OCI-LY3 (cell line): Measurements from ENCODE around the gene CADM2.

Experiments used
- H2AFZ ChIP-seq: fragments of 200-600, 300-600 bp; shearing (Covaris generic); 2 replicates; pipeline ENCODE4 v1.6.0; 2014; ENCODE audit warnings: antibody characterized with exemption, low read depth, low read length
- H3K27ac ChIP-seq: fragments of 200-600, 300-600 bp; sonication (generic); 2 replicates; pipeline ENCODE4 v1.5.1; 2014; ENCODE audit warnings: mild to moderate bottlenecking, low read length, moderate library complexity, mixed read lengths
- H3K27me3 ChIP-seq: fragments of 200-600, 300-600 bp; sonication (generic); 2 replicates; pipeline ENCODE4 v1.6.1; 2014; ENCODE audit warnings: low read depth, low read length, mixed read lengths
- H3K36me3 ChIP-seq: fragments of 200-600, 300-600 bp; sonication (generic); replicated peaks from 2 replicates; pipeline ENCODE3; 2014; ENCODE audit warnings: low read depth, low read length, mixed read lengths
- H3K4me1 ChIP-seq: fragments of 300-600, 200-600 bp; sonication (generic); 2 replicates; pipeline ENCODE4 v1.6.1; 2014; ENCODE audit warnings: low read length, mixed read lengths
- H3K4me2 ChIP-seq: fragments of 200-600, 300-600 bp; sonication (generic); 2 replicates; pipeline ENCODE4 v1.6.1; 2014; ENCODE audit warnings: low read length, mixed read lengths
- H3K4me3 ChIP-seq: fragments of 300-600, 200-600 bp; sonication (generic); 2 replicates; pipeline ENCODE4 v1.5.1; 2014; ENCODE audit warnings: antibody characterized with exemption, mild to moderate bottlenecking, low read length, moderate library complexity
- H3K79me2 ChIP-seq: fragments of 300-600, 200-600 bp; shearing (Covaris generic); 2 replicates; pipeline ENCODE4 v1.6.1; 2014; ENCODE audit warnings: mild to moderate bottlenecking, low read length, mixed read lengths
- H3K9ac ChIP-seq: fragments of 300-600, 200-600 bp; shearing (Covaris generic); 2 replicates; pipeline ENCODE4 v1.6.0; 2014; ENCODE audit warnings: mild to moderate bottlenecking, low read length, moderate library complexity
- H3K9me3 ChIP-seq: fragments of 200-600, 300-600 bp; shearing (Covaris generic); 2 replicates; pipeline ENCODE4 v1.6.1; 2014; ENCODE audit warnings: low read length, mixed read lengths; ENCODE audit not compliant: insufficient read depth
- H4K20me1 ChIP-seq: fragments of 200-600, 300-600 bp; sonication (generic); 2 replicates; pipeline ENCODE4 v1.6.1; 2016; ENCODE audit warnings: low read length, mixed read lengths; ENCODE audit not compliant: insufficient read depth
- EZH2phosphoT487 ChIP-seq: fragments of 200-600 bp; shearing (Covaris generic); IDR thresholded peaks from 2 replicates; pipeline ENCODE4 v1.6.1; 2018; ENCODE audit warnings: antibody characterized with exemption, mixed run types, low read depth
- TF ChIP-seq, protein P1 (sequence below): fragments of 200-600, 300-600 bp; sonication (generic); IDR thresholded peaks from 2 replicates; pipeline ENCODE4 v1.5.1; 2014; ENCODE audit warnings: antibody characterized with exemption, low read length, low read depth

The CADM2 gene

DNA sequence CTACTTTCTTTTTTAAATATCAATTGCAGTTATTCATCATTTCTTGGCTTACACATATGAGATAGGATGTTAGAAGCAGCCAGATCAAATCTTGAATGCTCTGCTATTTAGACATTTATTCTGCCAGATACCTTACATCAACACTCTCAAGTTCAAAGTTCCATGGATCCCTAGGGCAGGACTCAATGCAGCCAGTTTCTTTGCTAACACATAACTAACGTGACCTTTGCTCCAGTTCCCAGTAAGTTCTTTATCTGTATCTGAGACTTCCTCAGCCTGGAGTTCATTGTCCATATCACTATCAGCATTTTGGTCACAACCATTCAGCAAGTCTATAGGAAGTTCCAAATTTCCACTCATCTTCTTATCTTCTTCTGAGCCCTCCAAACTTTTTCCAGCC, 1092.3 kb downstream of the CADM2 start:
- no peaks in the 10 kb centered on the region for H3K36me3 ChIP-seq
- H3K4me3 ChIP-seq = no peak overlapping the region
- H3K27ac ChIP-seq = no peak overlapping the region
- H3K4me2 ChIP-seq = no peak overlapping the region
- H3K9me3 ChIP-seq = no peaks in the 10 kb centered on the region
- H4K20me1 ChIP-seq = no peaks in the 10 kb centered on the region
- H2AFZ ChIP-seq = no peak overlapping the region
- H3K9ac ChIP-seq = no peak overlapping the region
- H3K79me2 ChIP-seq = no peaks in the 10 kb centered on the region
- 0 out of 2 replicates have a peak, but pooled peaks cover 4% of the 10 kb centered on the region for H3K4me1 ChIP-seq
- no peak for TF ChIP-seq EZH2phosphoT487
- TF ChIP-seq, protein P1, sequence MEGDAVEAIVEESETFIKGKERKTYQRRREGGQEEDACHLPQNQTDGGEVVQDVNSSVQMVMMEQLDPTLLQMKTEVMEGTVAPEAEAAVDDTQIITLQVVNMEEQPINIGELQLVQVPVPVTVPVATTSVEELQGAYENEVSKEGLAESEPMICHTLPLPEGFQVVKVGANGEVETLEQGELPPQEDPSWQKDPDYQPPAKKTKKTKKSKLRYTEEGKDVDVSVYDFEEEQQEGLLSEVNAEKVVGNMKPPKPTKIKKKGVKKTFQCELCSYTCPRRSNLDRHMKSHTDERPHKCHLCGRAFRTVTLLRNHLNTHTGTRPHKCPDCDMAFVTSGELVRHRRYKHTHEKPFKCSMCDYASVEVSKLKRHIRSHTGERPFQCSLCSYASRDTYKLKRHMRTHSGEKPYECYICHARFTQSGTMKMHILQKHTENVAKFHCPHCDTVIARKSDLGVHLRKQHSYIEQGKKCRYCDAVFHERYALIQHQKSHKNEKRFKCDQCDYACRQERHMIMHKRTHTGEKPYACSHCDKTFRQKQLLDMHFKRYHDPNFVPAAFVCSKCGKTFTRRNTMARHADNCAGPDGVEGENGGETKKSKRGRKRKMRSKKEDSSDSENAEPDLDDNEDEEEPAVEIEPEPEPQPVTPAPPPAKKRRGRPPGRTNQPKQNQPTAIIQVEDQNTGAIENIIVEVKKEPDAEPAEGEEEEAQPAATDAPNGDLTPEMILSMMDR = no peak
- H3K27me3 ChIP-seq = no peaks in the 10 kb centered on the region

GRCh38 chr3:86056032-86056431, 1097.2 kb downstream of the CADM2 start:
- H3K27me3 ChIP-seq = no peaks in the 10 kb centered on the region
- no peak overlapping the region for H3K4me3 ChIP-seq
- H3K36me3 ChIP-seq = no peaks in the 10 kb centered on the region
- H3K4me2 ChIP-seq = no peak overlapping the region
- H3K9me3 ChIP-seq = no peaks in the 10 kb centered on the region
- no peak overlapping the region for H3K9ac ChIP-seq
- no peaks in the 10 kb centered on the region for H4K20me1 ChIP-seq
- no peak overlapping the region for H3K27ac ChIP-seq
- 0 out of 2 replicates have a peak, but pooled peaks cover 4% of the 10 kb centered on the region for H3K4me1 ChIP-seq
- no peaks in the 10 kb centered on the region for H3K79me2 ChIP-seq
- no peak for TF ChIP-seq EZH2phosphoT487
- TF ChIP-seq, protein P1 = no peak
- peak overlapping the region; percentile 34; the same call in 1 of the 2 replicates for H2AFZ ChIP-seq

DNA sequence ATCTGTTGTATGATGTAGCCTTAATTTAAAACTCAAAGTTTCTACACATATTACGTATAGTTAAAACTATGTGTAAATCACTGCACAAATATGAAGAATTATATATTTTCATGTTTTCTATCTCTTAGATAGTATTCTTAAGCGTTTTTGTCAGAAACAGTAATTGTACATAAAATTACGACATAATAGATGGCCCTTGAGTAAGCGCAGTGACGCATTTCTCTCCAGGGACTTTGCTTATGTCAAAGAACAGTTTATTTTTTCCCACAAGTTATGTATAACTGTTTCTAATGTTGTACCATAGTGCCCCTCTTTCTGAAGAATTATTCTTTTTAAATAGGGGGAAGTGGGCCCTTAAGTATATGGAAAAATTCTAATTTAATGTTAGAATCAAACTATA, 1098.2 kb downstream of the CADM2 start:
- H3K4me1 ChIP-seq = 0 out of 2 replicates have a peak, but pooled peaks cover 4% of the 10 kb centered on the region
- no peaks in the 10 kb centered on the region for H4K20me1 ChIP-seq
- no peak overlapping the region for H3K27ac ChIP-seq
- H3K4me2 ChIP-seq = no peak overlapping the region
- H3K4me3 ChIP-seq = no peak overlapping the region
- H3K9ac ChIP-seq = no peak overlapping the region
- no peaks in the 10 kb centered on the region for H3K27me3 ChIP-seq
- no peaks in the 10 kb centered on the region for H3K79me2 ChIP-seq
- no peaks in the 10 kb centered on the region for H3K9me3 ChIP-seq
- no peak overlapping the region for H2AFZ ChIP-seq
- TF ChIP-seq, protein P1 = no peak
- TF ChIP-seq EZH2phosphoT487 = no peak
- H3K36me3 ChIP-seq = no peaks in the 10 kb centered on the region

DNA sequence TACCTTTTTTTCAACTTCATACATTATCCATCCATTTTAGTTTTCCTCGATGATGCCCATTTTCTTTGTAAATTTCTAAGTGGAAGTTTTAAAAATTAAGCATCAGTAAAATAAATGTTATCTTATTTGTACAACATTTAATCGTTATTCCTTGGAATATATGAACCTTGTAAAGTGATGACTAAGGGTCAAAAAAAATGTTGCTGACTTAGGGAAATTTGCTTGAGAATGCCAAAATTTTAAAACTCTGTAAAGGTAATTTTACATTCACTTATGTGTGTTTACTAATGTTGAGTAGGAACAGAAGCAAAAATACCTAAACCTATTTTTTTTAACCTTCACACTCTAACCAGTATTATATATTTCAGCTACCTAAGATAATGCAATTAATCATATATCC, 1115.0 kb downstream of the CADM2 start:
- Histone ChIP-seq H2AFZ (no peak overlapping the region), H3K9ac (no peak overlapping the region), H3K79me2 (no peaks in the 10 kb centered on the region), H3K4me1 (no peaks in the 10 kb centered on the region), H3K4me2 (no peak overlapping the region), H3K27me3 (no peaks in the 10 kb centered on the region), H3K36me3 (no peaks in the 10 kb centered on the region), H3K27ac (no peak overlapping the region), H3K4me3 (no peak overlapping the region), H3K9me3 (no peaks in the 10 kb centered on the region), H4K20me1 (no peaks in the 10 kb centered on the region)
- TF ChIP-seq, protein P1 = no peak
- no peak for TF ChIP-seq EZH2phosphoT487
